GM18498 (cell line): Measurements from ENCODE around the gene RECQL5.
A peak's percentile ranks its signal among the peaks of the same experiment; 100 is the strongest.

Experiments used
- ATAC-seq: cut with Tn5 transposase; IDR thresholded peaks from one replicate; pipeline ENCODE4 v1.9.1; 2021; ENCODE audit warnings: mild to moderate bottlenecking, moderate library complexity; ENCODE audit not compliant: unreplicated experiment

RECQL5 gene

DNA sequence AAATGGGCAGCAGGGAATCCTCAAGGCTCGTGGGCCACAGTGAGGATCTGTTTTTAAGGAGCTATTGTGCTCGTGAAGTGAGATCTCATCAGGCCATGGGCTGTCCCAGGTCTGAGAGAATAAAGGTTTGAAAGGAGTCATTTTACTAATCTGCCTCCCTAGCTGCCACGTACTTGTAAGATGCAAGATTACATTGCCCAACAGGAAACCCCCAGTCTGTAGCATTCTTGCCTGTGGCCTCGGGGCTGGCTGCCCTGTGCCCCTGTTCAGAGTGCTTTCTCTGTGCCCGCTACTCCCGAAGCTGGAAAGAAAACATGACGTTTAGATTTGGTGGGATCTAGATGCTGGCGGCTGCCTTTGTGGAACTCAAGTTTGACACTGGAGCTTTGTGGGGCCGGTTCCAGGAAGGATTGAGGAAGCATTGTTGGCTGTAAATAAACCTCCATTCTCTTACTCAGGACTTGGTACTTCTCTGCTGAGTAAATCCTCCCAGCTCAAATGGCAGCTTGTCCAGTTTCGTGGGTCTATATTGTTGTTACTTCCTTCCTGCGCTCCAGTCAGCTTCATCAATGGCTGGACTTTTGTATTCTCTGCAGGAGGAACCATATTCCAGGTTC, 21.4 kb upstream of the RECQL5 start:
- ATAC-seq = no peak

DNA sequence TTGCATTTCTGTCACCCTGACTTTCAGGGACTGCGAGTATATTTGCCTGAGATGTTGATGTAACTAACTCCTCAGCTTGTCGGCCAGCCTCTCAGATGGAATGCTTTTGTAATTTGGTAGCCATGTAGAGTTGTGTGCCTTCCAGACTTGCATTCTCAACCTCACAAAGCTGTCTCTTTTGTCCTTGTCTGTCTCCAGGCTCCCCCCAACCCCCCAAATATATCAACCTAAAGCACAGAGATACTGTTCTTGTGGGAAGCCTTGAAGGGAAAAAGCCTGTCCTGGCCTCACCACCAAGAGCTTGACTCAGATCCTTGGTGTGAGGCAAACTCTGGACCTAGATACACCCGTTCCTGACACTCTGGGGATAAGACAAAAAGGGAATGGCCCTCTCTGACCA, 18.5 kb upstream of the RECQL5 start:
- no peak for ATAC-seq

- ATAC-seq = no peak
Observed at GRCh38 chr17:75684924-75685323, 18.0 kb upstream of the RECQL5 start.

DNA sequence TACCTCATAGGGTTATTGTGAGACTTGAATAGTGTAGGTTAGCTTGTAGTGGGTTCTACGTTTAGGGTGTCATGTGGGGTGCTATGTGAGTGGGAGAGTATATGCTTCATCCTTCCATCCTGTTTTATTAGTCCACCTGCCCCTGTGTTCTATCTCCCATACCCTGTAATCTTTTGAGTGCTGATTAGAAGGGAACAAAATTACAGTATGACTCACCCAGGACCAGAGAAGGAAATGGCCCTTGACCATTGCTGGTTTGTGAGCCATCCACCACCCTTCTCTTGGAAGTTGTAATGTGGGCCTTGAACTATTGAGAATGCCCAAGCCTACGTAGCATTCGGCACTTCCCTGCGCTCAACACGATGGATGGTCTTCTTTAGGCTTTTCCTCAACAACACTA, 17.3 kb upstream of the RECQL5 start:
- ATAC-seq = no peak

- ATAC-seq = no peak
Observed at GRCh38 chr17:75683583-75683982, 16.6 kb upstream of the RECQL5 start.

DNA sequence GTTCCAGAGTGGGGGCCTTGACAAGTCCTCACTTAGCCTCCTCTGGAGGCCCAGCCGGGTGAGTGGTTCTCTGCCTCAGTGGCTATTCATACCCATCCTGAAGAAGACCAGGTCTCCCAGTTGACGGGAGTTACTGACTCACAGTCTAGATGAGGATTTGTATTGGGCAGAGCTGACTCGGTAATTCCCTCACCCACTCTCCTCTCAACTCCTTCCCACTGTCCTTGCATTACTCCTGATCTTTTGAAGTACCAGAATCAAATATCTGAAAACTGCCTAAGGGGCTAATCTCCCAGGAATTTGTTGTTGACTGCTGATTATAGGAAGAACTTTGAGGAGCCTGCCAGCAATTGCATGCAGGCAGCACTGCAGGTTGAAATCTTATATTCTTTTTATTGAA, 14.3 kb upstream of the RECQL5 start:
- no peak for ATAC-seq

- no peak for ATAC-seq
Observed at GRCh38 chr17:75680431-75680830, 13.5 kb upstream of the RECQL5 start.

DNA sequence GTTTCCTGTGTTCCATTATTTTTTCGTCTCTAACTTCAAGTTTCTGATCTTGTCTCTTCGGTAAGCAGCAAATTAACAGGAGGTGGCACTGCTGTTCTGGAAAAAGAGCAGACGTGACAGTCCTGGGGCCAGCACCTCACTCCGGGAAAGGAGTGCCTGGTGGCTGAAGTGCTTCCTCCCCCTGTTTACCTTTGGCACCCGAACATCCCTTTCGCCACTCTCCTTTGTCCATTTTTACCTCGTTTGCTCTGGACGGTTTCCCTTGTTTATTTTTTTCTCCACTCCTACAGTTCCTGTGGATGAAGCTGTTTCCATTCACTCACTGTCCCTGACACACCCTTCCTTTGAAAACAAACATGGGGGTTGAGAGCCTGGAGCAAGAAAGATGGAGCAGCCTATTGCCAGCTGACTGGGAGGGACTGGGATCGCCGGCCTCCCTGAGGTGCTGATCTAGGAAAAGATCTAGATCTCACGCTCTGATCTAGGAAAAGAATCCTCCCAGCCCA, 12.8 kb upstream of the RECQL5 start:
- no peak for ATAC-seq

GRCh38 chr17:75676461-75676860, 9.5 kb upstream of the RECQL5 start:
- ATAC-seq = no peak

- ATAC-seq = no peak
Observed at GRCh38 chr17:75673487-75673886, 6.5 kb upstream of the RECQL5 start.

DNA sequence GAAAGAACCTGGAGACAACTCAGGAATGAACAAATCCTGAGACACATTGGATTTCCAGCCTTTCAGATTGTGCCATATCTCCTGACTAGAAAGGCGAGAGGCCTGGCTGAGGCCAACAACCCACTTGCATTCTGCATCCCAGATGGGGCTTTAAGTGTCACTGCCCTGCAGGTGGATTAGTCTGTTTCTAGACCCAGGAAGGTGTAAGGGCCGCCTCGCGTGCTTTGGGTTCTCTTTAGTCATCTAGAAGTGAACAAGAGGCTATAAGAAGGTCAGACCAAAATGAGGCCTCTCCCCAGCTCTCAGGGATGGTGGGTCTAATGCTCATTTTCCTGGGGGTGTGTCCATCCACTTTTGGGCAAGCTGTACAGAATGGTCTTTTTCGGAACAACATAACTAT, 5.1 kb upstream of the RECQL5 start:
- no peak for ATAC-seq

DNA sequence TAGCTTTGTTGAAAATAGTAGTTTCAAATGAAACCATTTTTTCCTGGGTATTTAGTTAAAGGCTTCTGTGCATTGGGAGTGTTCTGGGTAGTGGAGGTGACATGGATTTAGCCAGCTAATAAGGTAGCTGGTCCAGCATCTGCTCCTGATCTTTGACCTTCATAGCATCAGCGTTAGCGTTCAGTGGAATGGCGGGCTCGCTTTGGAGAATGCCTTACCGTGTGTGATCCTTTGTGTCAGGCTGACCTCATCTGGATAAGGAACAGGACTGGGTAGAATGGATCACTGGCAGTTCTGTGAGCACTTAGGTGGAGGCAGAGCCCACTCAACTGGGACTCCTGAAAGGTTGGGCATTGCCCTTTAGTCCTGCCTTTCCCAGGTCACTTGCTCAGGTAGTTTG, 3.9 kb upstream of the RECQL5 start:
- ATAC-seq = no peak

DNA sequence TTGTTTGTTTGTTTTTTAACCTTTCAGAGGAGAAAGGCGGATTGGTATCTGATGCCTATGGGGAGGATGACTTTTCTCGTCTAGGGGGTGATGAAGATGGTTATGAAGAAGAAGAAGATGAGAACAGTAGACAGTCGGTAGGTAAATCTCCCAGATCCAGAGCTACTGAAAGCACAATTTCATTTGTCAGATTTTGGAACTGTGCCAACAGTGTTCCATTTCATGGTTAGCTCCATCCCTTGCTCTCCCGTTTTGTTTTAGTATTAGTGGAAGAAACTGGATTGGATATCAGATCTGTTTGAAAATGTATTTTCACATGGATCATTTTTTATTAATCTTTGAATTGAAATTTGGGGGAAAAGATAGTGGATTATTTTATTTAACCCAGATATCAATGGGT, 1.5 kb upstream of the RECQL5 start:
- no peak for ATAC-seq

DNA sequence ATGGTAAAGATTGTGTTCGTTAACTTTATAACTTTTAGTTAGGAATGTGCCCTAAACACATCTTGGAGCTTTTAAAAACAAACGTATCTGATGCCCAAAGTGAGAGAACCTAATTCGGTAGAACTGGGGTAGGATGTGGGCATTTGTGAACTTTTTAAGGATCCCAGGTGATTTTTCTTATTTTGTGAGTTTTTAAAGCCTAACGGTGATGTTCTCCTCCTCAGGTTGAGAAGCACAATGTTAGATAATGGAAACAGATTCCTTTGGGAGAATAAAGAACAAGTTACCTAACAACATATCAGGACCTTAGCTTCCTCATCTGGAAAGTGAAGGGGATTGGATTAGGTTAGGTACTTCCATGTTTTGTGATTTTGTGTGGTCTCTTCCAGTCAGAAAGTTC, 871 bp upstream of the RECQL5 start:
- no peak for ATAC-seq

DNA sequence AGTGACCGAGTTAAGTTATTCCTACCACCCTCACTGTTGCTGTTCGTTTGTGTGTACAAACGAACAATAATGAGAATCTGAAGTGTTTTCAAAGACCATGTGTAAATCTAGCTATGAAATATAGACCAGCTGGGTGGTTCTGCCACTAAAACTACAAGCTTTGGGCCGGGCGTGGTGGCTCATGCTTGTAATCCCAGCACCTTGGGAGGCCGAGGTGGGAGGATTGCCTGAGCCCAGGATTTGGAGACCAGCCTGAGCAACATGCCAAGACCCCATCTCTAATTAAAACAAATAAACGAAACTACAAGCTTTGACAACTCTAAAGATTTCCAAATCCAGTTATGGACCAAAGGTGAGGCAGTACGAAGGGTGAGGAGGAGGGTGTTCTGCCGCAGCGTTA, 973 bp downstream of the RECQL5 start:
- ATAC-seq = no peak

GRCh38 chr17:75664099-75664549, 2.8 kb downstream of the RECQL5 start:
- peak; percentile 67 for ATAC-seq

GRCh38 chr17:75662511-75662910, 4.4 kb downstream of the RECQL5 start:
- ATAC-seq = no peak

GRCh38 chr17:75661531-75661930, 5.4 kb downstream of the RECQL5 start:
- ATAC-seq = no peak

GRCh38 chr17:75658237-75658636, 8.7 kb downstream of the RECQL5 start:
- ATAC-seq = no peak

GRCh38 chr17:75654176-75654575, 12.8 kb downstream of the RECQL5 start:
- no peak for ATAC-seq

- no peak for ATAC-seq
Observed at GRCh38 chr17:75652934-75653549, 13.9 kb downstream of the RECQL5 start.

GRCh38 chr17:75652341-75652740, 14.6 kb downstream of the RECQL5 start:
- no peak for ATAC-seq

GRCh38 chr17:75650874-75651273, 16.1 kb downstream of the RECQL5 start:
- no peak for ATAC-seq
